Endothelial cell (in vitro differentiated cells): Measurements from ENCODE around the gene IPO9. TPM values are rescaled to one million over a fixed set of nuclear protein-coding genes. Genes with fewer than 3 reads are reported as not detected.
A peak's percentile ranks its signal among the peaks of the same experiment; 100 is the strongest.

Experiments
- DNase-seq: peaks from one replicate; pipeline ENCODE4 v3.0.0; 2021; ENCODE audit warnings: low spot score
- H3K27ac Mint-ChIP-seq: one replicate; pipeline ENCODE4 v1.8.0; 2021; ENCODE audit warnings: mixed read lengths, inconsistent platforms; ENCODE audit not compliant: unreplicated experiment
- H3K27me3 Mint-ChIP-seq: one replicate; pipeline ENCODE4 v1.8.0; 2021; ENCODE audit warnings: mild to moderate bottlenecking, moderate library complexity, mixed read lengths, inconsistent platforms; ENCODE audit not compliant: unreplicated experiment
- H3K36me3 Mint-ChIP-seq: one replicate; pipeline ENCODE4 v1.8.0; 2021; ENCODE audit warnings: mild to moderate bottlenecking, low read depth, mixed read lengths, inconsistent platforms; ENCODE audit not compliant: unreplicated experiment
- H3K4me1 Mint-ChIP-seq: one replicate; pipeline ENCODE4 v1.8.0; 2021; ENCODE audit warnings: mild to moderate bottlenecking, mixed read lengths, inconsistent platforms; ENCODE audit not compliant: unreplicated experiment
- H3K4me3 Mint-ChIP-seq: one replicate; pipeline ENCODE4 v1.8.0; 2021; ENCODE audit warnings: mild to moderate bottlenecking, mixed read lengths, inconsistent platforms; ENCODE audit not compliant: unreplicated experiment
- H3K9me3 Mint-ChIP-seq: one replicate; pipeline ENCODE4 v1.8.0; 2021; ENCODE audit warnings: mixed read lengths, inconsistent platforms; ENCODE audit not compliant: unreplicated experiment
- total RNA-seq: library from RNA; stranded (reverse); fragmentation: NEBNext Ultra II Directional; extraction: Animal tissue kit (Norgen Biotek cat#: 25700); gene quantifications from one replicate; pipeline ENCODE4 v1.2.1, GENCODE V29; 2021; ENCODE audit not compliant: unreplicated experiment
- TF ChIP-seq, protein P1 (sequence below): fragments of 200-600 bp; sonication (generic); IDR thresholded peaks from one replicate; pipeline ENCODE4 v1.5.0; 2021; ENCODE audit warnings: antibody characterized with exemption; ENCODE audit not compliant: unreplicated experiment

IPO9 gene
- total RNA-seq, 1 donor from 2014 or later: 69.5 TPM

DNA sequence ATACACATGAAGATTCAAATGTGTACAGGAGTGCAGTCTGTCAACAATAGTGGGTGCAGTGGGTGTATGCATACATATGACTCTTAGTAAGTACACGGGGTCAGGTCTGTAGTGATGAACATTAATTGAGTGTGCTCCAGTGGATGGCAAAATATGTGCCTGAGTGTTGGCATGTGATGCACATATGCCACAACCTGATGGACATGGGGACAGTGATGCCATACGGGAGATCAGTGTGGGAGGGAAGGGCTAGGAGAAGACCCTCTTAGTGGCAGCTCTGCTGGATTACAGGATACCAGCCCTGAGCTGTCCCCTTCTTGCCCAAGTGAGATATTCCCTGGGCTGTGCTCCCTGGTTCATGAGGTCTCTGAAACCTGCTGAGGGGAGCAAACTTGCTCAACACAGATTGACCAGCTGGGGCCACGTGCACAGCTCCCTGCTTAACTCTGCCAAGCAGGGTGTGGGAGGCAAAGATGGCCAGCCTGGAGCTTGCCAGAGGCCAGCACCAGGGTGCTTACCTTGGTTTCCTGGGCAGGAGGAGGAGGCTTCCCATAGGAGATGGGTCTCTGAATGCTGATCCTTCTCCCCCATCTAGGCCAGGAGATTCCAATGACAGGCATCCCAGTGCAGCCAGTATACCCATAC, 62.0 kb downstream of the IPO9 start:
- Mint-ChIP-seq H3K27me3 (peaks cover 27% of the 10 kb centered on the region), H3K9me3 (no peaks in the 10 kb centered on the region), H3K4me3 (peak overlapping the region; percentile 40), H3K27ac (no peak overlapping the region), H3K4me1 (peaks cover under 1% of the 10 kb centered on the region), H3K36me3 (peaks cover 5% of the 10 kb centered on the region)
- DNase-seq: no peak
- TF ChIP-seq, protein P1, sequence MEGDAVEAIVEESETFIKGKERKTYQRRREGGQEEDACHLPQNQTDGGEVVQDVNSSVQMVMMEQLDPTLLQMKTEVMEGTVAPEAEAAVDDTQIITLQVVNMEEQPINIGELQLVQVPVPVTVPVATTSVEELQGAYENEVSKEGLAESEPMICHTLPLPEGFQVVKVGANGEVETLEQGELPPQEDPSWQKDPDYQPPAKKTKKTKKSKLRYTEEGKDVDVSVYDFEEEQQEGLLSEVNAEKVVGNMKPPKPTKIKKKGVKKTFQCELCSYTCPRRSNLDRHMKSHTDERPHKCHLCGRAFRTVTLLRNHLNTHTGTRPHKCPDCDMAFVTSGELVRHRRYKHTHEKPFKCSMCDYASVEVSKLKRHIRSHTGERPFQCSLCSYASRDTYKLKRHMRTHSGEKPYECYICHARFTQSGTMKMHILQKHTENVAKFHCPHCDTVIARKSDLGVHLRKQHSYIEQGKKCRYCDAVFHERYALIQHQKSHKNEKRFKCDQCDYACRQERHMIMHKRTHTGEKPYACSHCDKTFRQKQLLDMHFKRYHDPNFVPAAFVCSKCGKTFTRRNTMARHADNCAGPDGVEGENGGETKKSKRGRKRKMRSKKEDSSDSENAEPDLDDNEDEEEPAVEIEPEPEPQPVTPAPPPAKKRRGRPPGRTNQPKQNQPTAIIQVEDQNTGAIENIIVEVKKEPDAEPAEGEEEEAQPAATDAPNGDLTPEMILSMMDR: no peak

DNA sequence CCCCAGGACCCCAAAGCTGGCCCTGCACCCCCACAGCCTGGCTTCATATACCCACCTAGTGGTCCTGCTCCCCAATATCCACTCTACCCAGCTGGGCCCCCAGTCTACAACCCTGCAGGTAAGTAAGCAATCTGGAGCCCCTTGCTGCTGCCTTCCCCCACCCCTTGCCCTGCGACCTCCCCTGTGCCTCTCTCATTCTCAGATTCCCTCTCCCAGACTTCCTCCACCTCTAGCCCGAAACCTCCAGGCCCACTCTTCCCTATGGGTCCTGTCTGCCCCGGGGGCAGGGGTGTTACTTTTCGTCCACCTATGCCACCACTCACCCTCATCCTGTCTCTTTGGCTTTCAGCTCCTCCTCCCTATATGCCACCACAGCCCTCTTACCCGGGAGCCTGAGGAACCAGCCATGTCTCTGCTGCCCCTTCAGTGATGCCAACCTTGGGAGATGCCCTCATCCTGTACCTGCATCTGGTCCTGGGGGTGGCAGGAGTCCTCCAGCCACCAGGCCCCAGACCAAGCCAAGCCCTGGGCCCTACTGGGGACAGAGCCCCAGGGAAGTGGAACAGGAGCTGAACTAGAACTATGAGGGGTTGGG, 62.6 kb downstream of the IPO9 start:
- Mint-ChIP-seq H3K27ac (no peak overlapping the region), H3K4me1 (peaks cover 3% of the 10 kb centered on the region), H3K4me3 (no peak overlapping the region), H3K9me3 (no peaks in the 10 kb centered on the region), H3K27me3 (peaks cover 31% of the 10 kb centered on the region), H3K36me3 (peaks cover 5% of the 10 kb centered on the region)
- no peak for DNase-seq
- TF ChIP-seq, protein P1: no peak

DNA sequence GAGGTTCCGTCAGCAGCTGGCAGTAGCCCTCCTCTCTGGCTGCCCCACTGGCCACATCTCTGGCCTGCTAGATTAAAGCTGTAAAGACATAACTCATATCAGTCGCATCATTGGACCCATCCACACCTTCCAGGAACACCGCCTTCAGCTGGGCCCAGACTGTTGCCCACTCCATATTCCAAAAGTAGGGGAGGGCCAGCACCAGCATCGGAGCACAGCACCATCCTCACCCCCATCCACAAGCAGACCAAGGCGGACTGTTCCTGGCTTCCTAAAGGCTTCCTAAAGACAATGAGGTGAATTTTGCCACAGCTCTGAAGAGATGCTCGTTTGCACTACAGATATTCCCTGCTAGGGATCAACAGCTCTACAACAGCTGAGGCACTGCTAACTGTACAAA, 63.3 kb downstream of the IPO9 start:
- Mint-ChIP-seq H3K4me1 (peaks cover 3% of the 10 kb centered on the region), H3K27me3 (peaks cover 27% of the 10 kb centered on the region), H3K9me3 (no peaks in the 10 kb centered on the region), H3K27ac (no peak overlapping the region), H3K36me3 (peaks cover 5% of the 10 kb centered on the region), H3K4me3 (no peak overlapping the region)
- DNase-seq: no peak
- TF ChIP-seq, protein P1: no peak

- Mint-ChIP-seq H3K4me1 (peaks cover 3% of the 10 kb centered on the region), H3K4me3 (no peak overlapping the region), H3K27me3 (peaks cover 22% of the 10 kb centered on the region), H3K9me3 (no peaks in the 10 kb centered on the region), H3K36me3 (peaks cover 5% of the 10 kb centered on the region), H3K27ac (no peak overlapping the region)
- TF ChIP-seq, protein P1: no peak
- no peak for DNase-seq
These were observed 64.5 kb downstream of the IPO9 start for GRCh38 chr1:201893431-201893830.

DNA sequence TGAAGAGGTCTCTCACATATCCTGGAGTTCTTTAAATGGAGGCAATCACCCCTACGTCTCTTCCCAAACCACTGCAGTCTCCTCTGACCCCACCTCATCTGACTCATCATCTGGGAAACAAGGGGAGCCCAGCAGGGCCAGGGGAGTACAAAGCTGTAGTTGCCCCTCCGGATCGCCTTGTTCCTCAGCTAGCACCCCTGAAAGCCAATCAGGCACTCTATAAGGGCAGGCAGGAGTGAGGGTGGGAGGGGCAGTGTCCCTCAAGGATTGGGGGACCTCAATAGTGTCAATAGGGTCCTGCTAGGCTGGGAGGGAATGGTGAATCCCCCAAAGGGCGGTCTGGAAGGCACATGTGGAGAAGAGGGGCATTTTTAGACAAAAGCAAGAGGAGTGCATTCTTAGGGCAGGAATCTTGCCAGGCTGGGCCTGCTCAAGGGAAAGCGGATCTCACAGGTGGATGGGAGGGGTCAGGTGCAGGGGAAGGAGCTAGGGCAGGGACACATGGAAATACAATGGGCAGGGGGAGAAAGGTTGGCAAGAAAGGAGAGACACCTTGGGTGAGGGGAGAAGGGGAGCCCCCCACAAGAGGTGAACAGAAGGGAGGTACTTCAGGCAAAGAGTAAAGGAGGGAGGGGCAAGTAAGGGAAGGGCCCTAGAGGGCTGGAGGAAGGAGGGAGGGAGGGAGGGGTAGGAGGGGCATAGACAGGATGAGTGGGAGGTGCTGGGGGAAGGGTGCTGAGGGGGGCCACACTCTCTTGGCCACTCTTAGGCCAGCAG, 65.6 kb downstream of the IPO9 start:
- peaks cover 22% of the 10 kb centered on the region for H3K27me3 Mint-ChIP-seq
- peaks cover 5% of the 10 kb centered on the region for H3K36me3 Mint-ChIP-seq
- no peak for DNase-seq
- TF ChIP-seq, protein P1: no peak
- no peaks in the 10 kb centered on the region for H3K9me3 Mint-ChIP-seq
- no peak overlapping the region for H3K4me3 Mint-ChIP-seq
- H3K27ac Mint-ChIP-seq: no peak overlapping the region
- H3K4me1 Mint-ChIP-seq: peaks cover 3% of the 10 kb centered on the region
